Ectodermal cell (in vitro differentiated cells): ENCODE measurements around the gene FAM136A.
"Not testable (repeated sequence)": the region's sequence is repeated elsewhere in the genome, so short reads cannot be mapped to it uniquely, and the experiment has no call there.

ENCODE experiments used
- H3K27ac ChIP-seq: 2 replicates; pipeline ENCODE4 v1.7.0; 2013; ENCODE audit warnings: mild to moderate bottlenecking, low read depth, low read length; ENCODE audit not compliant: insufficient read depth, poor library complexity, severe bottlenecking
- H3K27me3 ChIP-seq: 2 replicates; pipeline ENCODE4 v1.7.0; 2013; ENCODE audit warnings: mild to moderate bottlenecking, low read length; ENCODE audit not compliant: insufficient read depth, control insufficient read depth, poor library complexity, severe bottlenecking
- H3K36me3 ChIP-seq: one replicate; pipeline ENCODE4 v1.7.0; 2013; ENCODE audit warnings: low read length; ENCODE audit not compliant: control insufficient read depth, insufficient read depth
- H3K4me1 ChIP-seq: one replicate; pipeline ENCODE4 v1.7.0; 2013; ENCODE audit warnings: low read length; ENCODE audit not compliant: control insufficient read depth, insufficient read depth
- H3K4me3 ChIP-seq: 2 replicates; pipeline ENCODE4 v1.7.0; 2013; ENCODE audit warnings: low read depth, low read length, control low read depth; ENCODE audit not compliant: insufficient read depth
- H3K9me3 ChIP-seq: 2 replicates; pipeline ENCODE4 v1.7.0; 2013; ENCODE audit warnings: mild to moderate bottlenecking, low read length, moderate library complexity; ENCODE audit not compliant: control insufficient read depth
- WGBS, 2 experiments: methylation state at CpG; one replicate each; pipeline ENCODE4 v1.1.7; 2013; ENCODE audit warnings: missing lambda C conversion rate in 2 of 2; 5-methylcytosine and 5-hydroxymethylcytosine counted together

Gene FAM136A

GRCh38 chr2:70328921-70329561 lies 27.2 kb upstream of the FAM136A start:
- 70 to 75% methylated on average over 6 of the region's 6 CpGs for WGBS, 2 experiments
- no peaks in the 10 kb centered on the region for H3K9me3 ChIP-seq

GRCh38 chr2:70325875-70326274 lies 24.0 kb upstream of the FAM136A start:
- H3K4me1 ChIP-seq, result no peaks in the 10 kb centered on the region
- no peaks in the 10 kb centered on the region for H3K9me3 ChIP-seq
- no peak overlapping the region for H3K4me3 ChIP-seq
- no peaks in the 10 kb centered on the region for H3K27me3 ChIP-seq
- H3K27ac ChIP-seq, result no peak overlapping the region
- WGBS, 2 experiments, result 93 to 98% methylated on average over 5 to 6 of the region's 7 CpGs
- no peaks in the 10 kb centered on the region for H3K36me3 ChIP-seq

More at GRCh38 chr2:70328921-70329561, 27.2 kb upstream of the FAM136A start:
- Histone ChIP-seq H3K4me3 (no peak overlapping the region), H3K4me1 (no peaks in the 10 kb centered on the region), H3K27ac (no peak overlapping the region), H3K27me3 (no peaks in the 10 kb centered on the region), H3K36me3 (no peaks in the 10 kb centered on the region)

GRCh38 chr2:70322518-70322917 lies 20.7 kb upstream of the FAM136A start:
- Histone ChIP-seq H3K9me3 (no peaks in the 10 kb centered on the region), H3K4me1 (no peaks in the 10 kb centered on the region), H3K4me3 (no peak overlapping the region), H3K27me3 (no peaks in the 10 kb centered on the region), H3K36me3 (no peaks in the 10 kb centered on the region), H3K27ac (no peak overlapping the region)
- 86% methylated on average over 2 of the region's 2 CpGs for WGBS, 2 experiments

- no peaks in the 10 kb centered on the region for H3K36me3 ChIP-seq
- WGBS, 2 experiments, result 85 to 88% methylated on average over 6 of the region's 6 CpGs
- H3K4me3 ChIP-seq, result no peak overlapping the region
- no peaks in the 10 kb centered on the region for H3K9me3 ChIP-seq
- no peaks in the 10 kb centered on the region for H3K27me3 ChIP-seq
- no peak overlapping the region for H3K27ac ChIP-seq
- no peaks in the 10 kb centered on the region for H3K4me1 ChIP-seq
Measured at GRCh38 chr2:70321370-70321769, 19.5 kb upstream of the FAM136A start.

- no peak overlapping the region for H3K27ac ChIP-seq
- H3K4me1 ChIP-seq, result no peaks in the 10 kb centered on the region
- no peak overlapping the region for H3K4me3 ChIP-seq
- no peaks in the 10 kb centered on the region for H3K9me3 ChIP-seq
- H3K36me3 ChIP-seq, result no peaks in the 10 kb centered on the region
- WGBS, 2 experiments, result 91 to 93% methylated on average over 1 of the region's 1 CpG
- no peaks in the 10 kb centered on the region for H3K27me3 ChIP-seq
Measured at GRCh38 chr2:70314640-70315039, 12.8 kb upstream of the FAM136A start.

GRCh38 chr2:70312560-70312959 lies 10.7 kb upstream of the FAM136A start:
- Histone ChIP-seq H3K4me1 (no peaks in the 10 kb centered on the region), H3K27me3 (no peaks in the 10 kb centered on the region), H3K9me3 (no peaks in the 10 kb centered on the region), H3K27ac (no peak overlapping the region), H3K36me3 (no peaks in the 10 kb centered on the region), H3K4me3 (no peak overlapping the region)
- 89 to 94% methylated on average over 1 of the region's 1 CpG for WGBS, 2 experiments

GRCh38 chr2:70310899-70311298 lies 9.0 kb upstream of the FAM136A start:
- Histone ChIP-seq H3K4me1 (no peaks in the 10 kb centered on the region), H3K27ac (no peak overlapping the region), H3K36me3 (no peaks in the 10 kb centered on the region), H3K4me3 (no peak overlapping the region), H3K27me3 (no peaks in the 10 kb centered on the region), H3K9me3 (no peaks in the 10 kb centered on the region)
- WGBS, 2 experiments, result 87 to 90% methylated on average over 3 of the region's 3 CpGs

- peaks cover 2% of the 10 kb centered on the region for H3K36me3 ChIP-seq
- H3K27ac ChIP-seq, result no peak overlapping the region
- H3K27me3 ChIP-seq, result no peaks in the 10 kb centered on the region
- 86 to 93% methylated on average over 3 of the region's 3 CpGs for WGBS, 2 experiments
- H3K4me3 ChIP-seq, result no peak overlapping the region
- H3K4me1 ChIP-seq, result peaks cover 5% of the 10 kb centered on the region
- H3K9me3 ChIP-seq, result no peaks in the 10 kb centered on the region
Measured at GRCh38 chr2:70305531-70305930, 3.7 kb upstream of the FAM136A start.

- Histone ChIP-seq H3K4me3 (no peak overlapping the region), H3K27ac (no peak overlapping the region), H3K27me3 (no peaks in the 10 kb centered on the region), H3K36me3 (peaks cover 7% of the 10 kb centered on the region), H3K9me3 (no peaks in the 10 kb centered on the region), H3K4me1 (peaks cover 5% of the 10 kb centered on the region)
- WGBS, 2 experiments, result 60 to 61% methylated on average over 4 of the region's 4 CpGs
Measured at GRCh38 chr2:70304498-70304897, 2.6 kb upstream of the FAM136A start.

- H3K27ac ChIP-seq, result no peak overlapping the region
- peaks cover 17% of the 10 kb centered on the region for H3K36me3 ChIP-seq
- H3K4me3 ChIP-seq, result no peak overlapping the region
- H3K27me3 ChIP-seq, result no peaks in the 10 kb centered on the region
- H3K9me3 ChIP-seq, result no peaks in the 10 kb centered on the region
- 89 to 95% methylated on average over 3 of the region's 3 CpGs for WGBS, 2 experiments
- peaks cover 5% of the 10 kb centered on the region for H3K4me1 ChIP-seq
Measured at GRCh38 chr2:70303186-70303585, 1.3 kb upstream of the FAM136A start.

GRCh38 chr2:70302195-70302546 lies 304 bp upstream of the FAM136A start:
- Histone ChIP-seq H3K4me3 (peak overlapping the region; percentile 80), H3K36me3 (peaks cover 18% of the 10 kb centered on the region)
- H3K27ac ChIP-seq, H3K4me1 ChIP-seq, H3K9me3 ChIP-seq, H3K27me3 ChIP-seq: not testable (repeated sequence)
- WGBS, 2 experiments, result 64 to 65% methylated on average over 11 of the region's 11 CpGs
